GM19468 (cell line): ENCODE results near the gene RPL32.

Experiments used
- ATAC-seq: cut with Tn5 transposase; IDR thresholded peaks from one replicate; pipeline ENCODE4 v1.9.1; 2021; ENCODE audit warnings: mild to moderate bottlenecking, moderate library complexity, moderate number of reproducible peaks; ENCODE audit not compliant: unreplicated experiment; ENCODE audit errors: extremely low read depth

RPL32 gene

DNA sequence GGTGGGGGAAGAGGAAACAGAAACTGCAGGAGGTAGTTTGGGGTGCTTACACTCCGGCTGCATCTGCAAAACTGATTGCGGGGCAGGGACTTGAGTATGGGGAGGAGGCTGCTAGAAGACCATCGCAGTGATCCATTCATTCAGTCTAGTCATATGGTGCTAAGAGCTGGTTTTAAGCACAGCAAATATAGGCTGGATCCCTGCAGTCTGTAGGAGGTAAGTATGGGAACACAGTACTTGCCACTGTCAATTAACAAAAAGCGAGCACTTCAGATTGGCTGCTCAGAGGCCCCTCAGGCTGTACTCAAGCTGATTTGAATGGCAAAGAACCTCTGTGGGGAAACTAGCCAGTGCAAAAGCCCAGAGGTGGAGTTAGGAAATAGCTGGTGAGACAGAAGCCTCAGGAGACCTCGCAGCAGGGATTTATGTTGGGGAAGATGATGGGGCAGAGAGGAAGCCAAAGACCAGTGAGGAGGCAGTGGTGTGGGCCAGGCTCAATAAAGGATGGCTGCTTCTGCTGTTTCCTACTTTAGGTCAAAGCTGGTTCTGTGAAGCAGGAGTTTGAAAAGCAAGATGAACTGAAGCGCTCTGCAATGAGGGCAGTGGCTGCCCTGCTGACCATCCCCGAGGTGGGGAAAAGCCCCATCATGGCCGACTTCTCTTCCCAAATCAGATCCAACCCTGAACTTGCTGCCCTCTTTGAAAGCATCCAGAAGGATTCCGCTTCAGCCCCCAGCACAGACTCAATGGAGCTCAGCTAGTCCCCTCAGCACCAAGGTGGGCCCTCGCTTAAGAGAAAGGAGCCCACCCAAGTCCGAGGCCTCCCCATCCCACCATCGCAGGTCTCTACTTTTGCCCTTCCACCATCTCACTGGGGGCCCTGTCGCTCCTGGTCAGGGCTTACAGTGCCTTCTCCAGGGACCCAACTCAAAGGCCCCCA, 7.9 kb downstream of the RPL32 start:
- no peak for ATAC-seq

DNA sequence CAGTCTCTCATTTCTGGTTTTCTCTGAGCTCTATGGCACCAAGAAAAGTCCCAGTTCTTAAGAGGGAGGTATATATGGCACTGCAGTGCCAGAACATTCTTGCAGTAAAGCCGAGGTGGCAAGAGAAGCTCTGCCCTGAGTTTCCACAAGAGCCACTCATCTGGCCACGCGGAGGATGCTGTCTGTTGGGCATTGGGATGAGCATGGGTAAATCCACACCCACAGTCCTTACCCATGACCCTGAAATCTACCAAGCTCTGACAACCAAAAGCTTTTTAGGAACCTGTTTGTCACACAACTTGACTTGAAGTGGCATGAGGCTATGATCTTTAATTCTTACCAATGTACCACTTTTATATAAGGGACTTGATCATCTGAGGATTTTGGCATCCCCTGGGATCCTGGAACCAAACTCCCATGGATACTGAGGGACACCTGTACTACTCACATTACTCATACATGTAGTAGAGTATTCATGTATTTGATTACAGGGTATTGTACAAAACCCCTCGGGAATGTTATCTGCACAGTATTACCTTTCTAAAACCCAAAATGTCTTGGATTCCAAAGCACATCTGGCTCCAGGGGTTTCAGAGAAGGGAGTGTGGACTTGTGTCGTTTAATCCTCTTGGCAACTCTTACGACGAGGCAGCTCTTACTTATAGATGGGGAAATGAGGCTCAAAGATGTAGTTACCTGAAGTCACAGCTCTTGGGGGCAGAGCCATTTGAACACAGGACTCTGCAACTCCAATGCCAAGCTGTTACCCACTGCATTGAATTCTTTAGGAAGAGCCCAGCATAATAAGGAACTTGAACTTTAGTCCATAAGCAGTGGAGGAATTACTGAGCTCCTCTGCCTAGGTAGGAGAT, 8.8 kb downstream of the RPL32 start:
- ATAC-seq, result no peak

DNA sequence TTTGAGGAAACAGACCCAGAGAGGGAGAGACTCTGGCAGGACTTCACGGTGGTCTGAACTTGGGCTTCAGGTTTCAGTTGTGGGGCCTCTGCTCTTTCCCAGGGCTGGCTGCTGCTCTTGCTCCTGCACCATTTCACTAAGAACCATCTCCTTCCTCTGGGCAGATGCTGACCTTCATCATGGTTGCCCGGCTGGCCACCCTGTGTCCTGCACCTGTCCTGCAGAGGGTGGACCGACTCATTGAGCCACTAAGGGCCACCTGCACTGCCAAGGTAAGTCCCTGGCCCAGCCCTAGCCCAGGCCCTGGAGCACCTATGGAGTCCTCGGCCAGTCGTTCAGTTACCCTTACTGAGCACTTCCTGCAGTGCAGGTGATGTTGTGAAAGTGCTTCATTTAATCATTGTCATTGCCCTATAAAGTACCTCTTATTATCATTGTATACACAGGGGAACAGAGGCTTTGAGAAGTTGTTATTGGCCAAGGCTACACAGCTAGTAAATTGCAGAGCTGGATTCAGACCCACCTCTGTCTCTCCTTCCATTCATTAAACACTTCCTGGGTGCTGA, 10.0 kb downstream of the RPL32 start:
- no peak for ATAC-seq

DNA sequence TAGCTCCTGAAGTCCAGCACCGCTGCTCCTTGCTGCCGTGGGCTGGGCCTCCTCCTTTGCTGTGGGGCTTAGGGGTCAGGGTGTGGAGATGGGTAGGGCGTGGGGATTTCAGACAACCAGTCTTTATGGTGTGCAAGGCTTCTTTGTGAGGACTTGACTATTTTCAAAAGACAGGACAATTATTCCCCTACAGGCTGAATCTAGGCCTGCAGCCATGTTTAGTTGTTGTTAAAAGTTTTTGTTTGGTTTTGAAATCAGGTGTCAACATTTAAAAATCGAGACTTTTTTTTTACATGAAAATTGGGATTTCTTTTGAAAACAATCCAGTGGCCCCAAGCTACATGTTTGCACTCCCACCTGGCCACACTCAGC, 10.6 kb downstream of the RPL32 start:
- no peak for ATAC-seq

DNA sequence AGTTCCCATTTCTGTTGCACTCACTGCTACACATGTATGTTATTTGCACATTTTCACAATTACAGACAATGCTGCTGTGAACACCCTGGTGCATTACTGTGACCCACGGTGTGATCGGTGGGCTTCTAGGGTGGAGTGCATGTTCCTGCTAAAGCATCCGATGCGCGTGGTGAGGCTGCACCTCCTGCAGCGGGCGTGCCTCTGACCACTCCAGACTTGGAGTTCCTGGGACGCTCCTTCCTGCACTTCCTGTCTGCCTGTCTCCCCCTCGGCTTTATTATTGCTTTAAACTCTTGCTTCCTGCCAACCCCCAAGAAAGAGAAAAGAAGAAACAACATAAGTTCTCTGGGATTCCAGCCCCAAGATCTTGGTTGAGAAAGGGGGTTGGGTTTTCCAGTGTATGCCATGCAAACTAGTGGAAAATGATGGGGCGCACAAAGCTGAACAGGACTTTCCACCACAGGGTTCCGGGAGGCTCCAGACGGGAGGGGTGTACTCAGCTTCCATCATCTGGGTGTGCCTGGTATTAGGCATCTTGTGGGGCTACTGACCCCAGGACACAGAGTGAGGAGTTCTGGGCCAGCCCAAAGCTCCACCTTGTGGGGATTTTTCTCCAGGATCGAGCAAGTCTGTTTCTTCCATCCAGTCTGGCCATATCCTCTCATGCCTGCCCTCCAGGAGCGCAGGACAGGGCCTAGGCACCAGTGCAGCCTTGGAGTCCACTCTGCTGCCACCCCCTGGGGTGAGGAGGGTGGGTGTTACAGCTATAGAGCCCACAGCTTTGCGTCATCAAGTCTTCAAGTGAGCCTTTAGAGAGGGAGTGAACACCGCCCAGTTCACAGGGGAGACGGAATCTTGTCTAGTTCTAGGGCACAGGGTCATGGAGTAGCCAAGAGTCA, 11.2 kb downstream of the RPL32 start:
- no peak for ATAC-seq

DNA sequence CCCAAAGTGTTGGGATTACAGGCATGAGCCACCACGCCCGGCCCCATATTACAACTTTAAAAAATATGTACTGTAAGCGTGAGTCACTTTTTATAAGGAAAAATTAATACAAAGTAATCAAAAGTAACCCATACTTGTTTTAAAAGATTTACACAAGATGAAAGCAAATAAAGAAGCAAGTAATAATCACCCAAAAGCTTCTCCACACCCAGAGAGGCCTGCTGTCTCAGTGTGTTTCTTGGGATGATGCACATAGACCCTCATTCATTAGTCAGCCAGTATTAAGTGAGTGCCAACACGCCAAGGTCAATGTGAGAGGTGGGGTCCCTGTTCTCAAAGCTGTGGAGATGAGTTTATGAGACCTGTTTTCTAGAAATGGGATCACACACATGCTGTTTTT, 12.0 kb downstream of the RPL32 start:
- no peak for ATAC-seq

DNA sequence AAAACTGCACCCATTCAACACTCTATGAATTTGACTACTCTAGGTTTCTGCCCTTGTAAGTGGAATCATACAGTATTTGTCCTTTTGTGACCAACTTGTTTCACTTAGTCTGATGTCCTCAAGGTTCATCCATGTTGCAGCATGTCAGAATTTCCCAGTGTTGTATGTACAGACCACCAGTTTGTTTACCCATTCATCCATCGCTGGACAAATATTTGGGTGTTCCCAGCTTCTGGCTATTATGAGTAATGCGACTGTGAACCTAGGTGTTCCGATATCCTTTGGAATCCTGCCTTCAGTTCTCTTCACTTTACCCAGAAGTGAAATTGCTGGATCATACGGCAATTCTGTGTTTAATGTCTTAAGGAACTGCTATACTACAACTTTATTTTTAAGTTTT, 12.6 kb downstream of the RPL32 start:
- no peak for ATAC-seq

DNA sequence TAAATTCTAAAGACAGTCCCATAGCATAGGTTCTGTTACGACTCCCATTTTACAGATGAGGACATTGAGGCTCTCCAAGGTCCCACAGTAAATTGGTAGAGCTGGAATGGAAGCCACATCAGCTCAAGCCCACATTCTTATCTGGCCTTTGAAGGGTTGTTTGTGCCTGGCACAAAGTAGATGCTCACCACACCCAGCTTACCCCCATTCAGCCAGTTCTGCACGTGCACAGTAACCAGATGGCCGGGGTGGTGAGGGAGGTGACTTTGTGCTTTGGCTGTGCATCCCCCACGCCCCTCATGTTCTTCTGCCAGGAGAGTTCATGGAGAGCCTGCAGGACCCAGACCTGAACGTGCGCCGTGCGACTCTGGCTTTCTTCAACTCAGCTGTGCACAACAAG, 16.2 kb downstream of the RPL32 start:
- ATAC-seq, result no peak

DNA sequence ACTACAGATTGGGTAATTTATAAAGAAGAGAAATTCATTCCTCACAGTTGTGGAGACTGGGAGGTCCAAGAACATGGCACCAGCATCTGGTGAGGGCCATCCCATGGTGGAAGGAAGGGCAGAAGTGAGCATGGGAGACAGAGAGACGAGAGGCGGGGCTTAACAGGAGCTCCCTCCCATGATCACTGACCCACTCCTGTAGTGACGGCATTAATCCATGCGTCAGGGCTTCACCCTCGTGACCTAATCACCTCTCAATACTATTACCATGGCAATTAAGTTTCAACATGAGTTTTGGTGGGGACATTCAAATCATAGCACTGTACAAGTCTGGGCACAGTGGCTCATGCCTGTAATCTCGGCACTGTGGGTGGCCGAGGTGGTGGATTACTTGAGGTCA, 17.1 kb downstream of the RPL32 start:
- ATAC-seq, result no peak

DNA sequence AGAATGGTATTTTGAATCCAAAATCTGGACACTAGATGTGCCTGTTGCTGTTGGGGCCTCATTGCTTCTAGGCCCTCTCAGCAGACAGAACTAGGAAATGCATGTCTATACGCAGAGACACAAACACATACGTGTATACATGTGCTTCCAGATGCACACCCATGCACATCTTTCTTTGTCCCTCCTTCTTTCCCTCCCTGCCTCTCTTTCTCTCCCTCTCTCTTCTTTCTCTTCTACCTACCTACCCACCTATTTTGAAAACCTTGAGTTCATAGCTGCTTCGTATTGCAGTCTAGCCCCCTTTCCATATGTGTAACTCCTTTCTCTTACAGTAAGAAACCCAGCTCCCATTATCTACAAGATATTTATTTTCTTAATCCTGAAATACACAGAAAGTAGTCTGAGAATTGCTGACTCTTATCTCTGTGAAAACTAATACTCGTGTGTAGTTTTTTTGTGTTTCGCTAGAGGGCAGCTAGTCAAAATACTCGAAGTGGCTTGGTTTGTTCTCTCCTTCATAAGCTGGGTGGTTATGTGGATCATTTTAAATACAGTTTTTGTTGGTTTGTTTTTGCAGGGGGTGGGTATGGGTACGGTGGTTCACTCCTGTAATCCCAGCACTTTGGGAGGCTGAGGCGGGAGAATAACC, 18.5 kb downstream of the RPL32 start:
- ATAC-seq, result no peak

DNA sequence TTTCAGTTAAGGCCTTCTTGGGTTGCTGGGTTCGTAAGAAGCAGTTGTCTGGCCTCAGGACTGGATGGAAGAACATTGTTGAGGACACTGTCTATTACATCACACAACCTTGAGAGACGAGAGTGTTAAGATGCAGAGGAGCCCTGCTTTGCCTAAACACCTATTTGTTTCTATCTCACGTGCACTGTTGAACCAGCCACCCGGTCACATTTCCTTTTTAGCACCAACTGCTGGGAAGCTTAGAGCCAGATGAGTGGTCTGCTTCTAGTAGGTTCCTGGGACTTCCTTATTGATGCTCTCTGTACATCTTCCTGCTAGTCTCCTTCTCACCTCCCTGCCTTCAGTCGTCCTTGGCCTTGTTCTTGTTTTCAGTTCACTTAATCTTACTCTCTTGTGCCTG, 22.6 kb downstream of the RPL32 start:
- no peak for ATAC-seq

DNA sequence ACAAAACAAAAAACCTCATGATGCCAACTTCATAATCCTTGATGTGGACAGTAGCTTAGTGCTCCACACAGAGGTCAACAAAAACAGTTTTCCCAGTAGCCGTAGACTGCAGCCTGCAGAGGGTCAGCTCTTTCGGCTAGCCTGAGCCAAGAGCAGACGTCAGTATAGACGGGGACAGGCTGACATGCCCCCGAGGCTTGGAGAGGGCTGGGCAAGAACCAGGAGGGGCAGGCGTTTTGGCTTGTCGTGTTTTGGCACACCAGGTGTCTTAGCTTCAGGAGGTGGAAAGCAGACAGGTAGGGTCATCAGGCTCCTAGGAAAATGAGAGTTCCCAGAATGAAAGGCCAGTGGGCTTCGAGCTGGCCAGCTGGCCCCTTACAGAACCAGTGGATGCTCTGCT, 23.1 kb downstream of the RPL32 start:
- ATAC-seq, result no peak

DNA sequence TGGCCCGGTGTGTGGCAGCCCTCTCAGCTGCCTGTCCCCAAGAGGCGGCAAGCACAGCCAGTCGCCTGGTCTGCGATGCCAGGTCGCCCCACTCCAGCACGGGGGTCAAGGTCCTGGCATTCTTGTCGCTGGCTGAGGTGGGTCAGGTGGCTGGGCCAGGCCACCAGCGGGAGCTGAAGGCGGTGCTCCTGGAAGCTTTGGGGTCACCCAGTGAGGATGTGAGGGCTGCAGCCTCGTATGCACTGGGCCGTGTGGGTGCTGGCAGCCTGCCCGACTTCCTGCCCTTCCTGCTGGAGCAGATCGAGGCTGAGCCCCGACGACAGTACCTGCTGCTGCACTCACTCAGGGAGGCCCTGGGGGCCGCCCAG, 24.0 kb downstream of the RPL32 start:
- no peak for ATAC-seq

DNA sequence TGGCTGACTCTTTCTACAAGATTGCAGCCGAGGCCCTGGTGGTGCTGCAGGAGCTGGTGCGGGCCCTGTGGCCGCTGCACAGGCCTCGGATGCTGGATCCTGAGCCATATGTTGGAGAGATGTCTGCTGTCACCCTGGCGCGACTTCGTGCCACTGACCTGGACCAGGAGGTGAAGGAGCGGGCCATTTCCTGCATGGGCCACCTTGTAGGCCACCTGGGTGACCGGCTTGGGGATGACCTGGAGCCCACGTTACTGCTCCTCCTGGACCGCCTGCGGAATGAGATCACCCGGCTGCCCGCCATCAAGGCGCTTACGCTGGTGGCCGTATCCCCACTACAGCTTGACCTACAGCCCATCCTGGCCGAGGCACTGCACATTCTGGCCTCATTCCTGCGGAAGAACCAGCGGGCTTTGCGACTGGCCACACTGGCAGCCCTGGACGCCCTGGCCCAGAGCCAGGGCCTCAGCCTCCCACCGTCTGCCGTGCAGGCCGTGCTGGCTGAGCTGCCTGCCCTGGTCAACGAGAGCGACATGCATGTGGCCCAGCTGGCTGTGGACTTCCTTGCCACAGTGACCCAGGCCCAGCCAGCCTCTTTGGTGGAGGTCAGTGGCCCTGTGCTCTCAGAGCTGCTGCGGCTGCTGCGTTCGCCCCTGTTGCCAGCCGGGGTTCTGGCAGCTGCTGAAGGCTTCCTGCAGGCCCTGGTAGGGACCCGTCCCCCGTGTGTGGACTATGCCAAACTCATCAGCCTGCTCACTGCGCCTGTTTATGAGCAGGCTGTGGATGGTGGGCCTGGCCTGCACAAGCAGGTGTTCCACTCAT, 24.6 kb downstream of the RPL32 start:
- ATAC-seq, result no peak

DNA sequence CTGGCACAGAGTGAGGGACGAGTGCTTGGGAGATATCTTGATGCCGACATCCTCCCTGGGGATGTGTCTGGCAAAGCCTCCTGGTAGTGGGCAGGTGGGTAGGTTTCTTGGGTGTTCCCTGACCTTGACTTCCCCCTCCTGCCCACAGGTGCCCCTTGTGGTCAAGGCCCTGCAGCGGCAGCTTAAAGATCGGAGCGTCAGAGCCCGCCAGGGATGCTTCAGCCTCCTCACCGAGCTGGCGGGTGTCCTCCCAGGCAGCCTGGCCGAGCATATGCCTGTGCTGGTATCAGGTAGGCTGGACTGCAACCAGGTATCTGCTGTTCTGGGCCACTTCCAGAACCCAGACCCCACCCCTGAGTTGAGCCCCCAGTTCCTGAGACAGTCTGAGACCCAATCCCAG, 25.6 kb downstream of the RPL32 start:
- no peak for ATAC-seq

DNA sequence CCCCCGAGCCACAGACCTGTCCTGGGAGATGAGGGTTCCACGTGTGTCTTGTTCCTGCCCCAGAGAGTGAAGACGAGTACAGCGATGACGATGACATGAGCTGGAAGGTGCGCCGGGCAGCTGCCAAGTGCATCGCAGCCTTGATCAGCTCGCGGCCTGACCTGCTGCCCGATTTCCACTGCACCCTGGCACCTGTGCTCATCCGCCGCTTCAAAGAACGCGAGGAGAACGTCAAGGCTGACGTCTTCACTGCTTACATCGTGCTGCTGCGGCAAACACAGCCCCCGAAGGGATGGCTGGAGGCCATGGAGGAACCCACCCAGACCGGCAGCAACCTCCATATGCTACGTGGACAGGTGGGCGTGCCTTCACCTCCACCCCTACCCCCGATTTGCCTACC, 26.3 kb downstream of the RPL32 start:
- ATAC-seq, result no peak

DNA sequence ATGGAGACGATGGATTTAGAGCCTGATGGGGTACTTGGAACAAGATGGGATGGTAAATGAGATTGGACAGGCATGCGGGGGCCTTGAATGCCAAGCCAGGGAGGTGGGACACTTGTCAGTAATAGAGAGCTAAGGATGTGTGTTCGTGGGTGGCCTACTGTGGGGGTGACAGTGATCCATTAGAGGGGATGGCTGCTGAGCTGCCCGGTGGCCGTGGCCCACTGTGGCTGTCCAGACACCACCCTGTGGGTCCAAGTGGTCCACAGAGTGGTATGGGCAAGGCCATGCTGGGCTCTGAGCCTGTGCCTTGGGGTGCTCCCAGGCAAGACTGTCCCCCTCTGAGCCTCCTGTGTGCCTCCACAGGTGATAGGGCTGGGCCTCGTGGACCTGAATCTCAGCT, 27.4 kb downstream of the RPL32 start:
- no peak for ATAC-seq

DNA sequence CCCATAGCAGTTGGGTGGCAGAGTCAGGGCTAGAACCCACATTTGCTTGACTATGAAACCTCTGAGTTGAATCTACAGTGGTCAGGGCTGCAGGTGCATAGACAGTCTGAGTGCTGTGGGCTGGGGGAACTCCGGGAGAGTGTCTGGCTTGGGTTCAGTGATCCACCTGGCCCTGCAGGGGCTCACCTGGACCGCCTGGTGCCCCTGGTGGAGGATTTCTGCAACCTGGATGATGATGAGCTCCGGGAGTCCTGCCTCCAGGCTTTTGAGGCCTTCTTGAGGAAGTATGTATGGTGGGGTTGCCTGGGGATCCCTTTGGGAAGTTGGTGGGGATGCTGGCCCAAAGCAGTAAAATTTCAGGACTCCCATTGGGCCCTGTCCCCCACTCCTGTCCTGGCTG, 28.6 kb downstream of the RPL32 start:
- ATAC-seq, result no peak

DNA sequence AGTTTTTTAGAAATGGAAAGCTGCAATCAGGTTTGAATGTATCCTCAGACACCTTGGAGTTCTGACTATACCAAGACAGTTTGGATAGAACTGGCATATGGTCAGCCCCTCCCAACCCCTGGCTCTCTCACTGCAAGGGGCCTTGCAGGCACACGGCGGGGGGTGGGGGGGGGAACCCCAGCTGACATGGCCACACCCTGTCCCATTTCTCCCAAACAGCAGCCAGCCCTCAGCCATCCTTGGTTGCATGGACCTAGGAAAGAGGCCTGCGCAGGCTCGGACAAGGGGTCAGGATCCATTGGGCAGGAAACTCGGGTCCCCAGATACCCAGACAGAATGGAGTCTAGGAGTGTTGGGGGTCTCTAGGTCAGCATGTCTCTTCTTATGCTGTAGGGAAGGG, 30.4 kb downstream of the RPL32 start:
- no peak for ATAC-seq
